Measurements from ENCODE around the gene ADCY1.

- TF ChIP-seq CTCF (IDR thresholded peaks at IDR 0.05): no peak
- no peak for TF ChIP-seq EP300 (IDR thresholded peaks at IDR 0.05)
- no peak for TF ChIP-seq POLR2A (IDR thresholded peaks at IDR 0.05)
Observed at GRCh38 chr7:45692031-45692430, 117.9 kb downstream of the ADCY1 start.
